CD4-positive, alpha-beta memory T cell (primary cell): ENCODE results near the gene MYF5. TPM values are rescaled to one million over a fixed set of nuclear protein-coding genes. Genes with fewer than 3 reads are reported as not detected.

ENCODE experiments used
- CTCF ChIA-PET: fragments of 350-600 bp; sonication (Branson Sonifier 250); formaldehyde crosslinking; loops from one replicate; lab custom pipeline; 2021; ENCODE audit warnings: inconsistent platforms; ENCODE audit not compliant: partially characterized antibody; lab: Charles Lee
- POLR2A ChIA-PET: fragments of 350-600 bp; sonication (Branson Sonifier 250); formaldehyde crosslinking; loops from one replicate; lab custom pipeline; 2021; ENCODE audit not compliant: partially characterized antibody; lab: Charles Lee
- DNase-seq, 5 donors: peaks; one replicate each; pipeline versions ENCODE4 v3.0.0 to v3.0.0-alpha.2; 2020 to 2022; ENCODE audit warnings: mixed read lengths in 1 of 5
- H3K27ac ChIP-seq: one replicate; pipeline ENCODE4 v1.7.0; 2013; ENCODE audit warnings: low read depth, low read length
- H3K27me3 ChIP-seq: 2 replicates; pipeline ENCODE4 v1.7.0; 2013; ENCODE audit warnings: mild to moderate bottlenecking, low read length, moderate library complexity; ENCODE audit not compliant: insufficient read depth
- H3K36me3 ChIP-seq: 2 replicates; pipeline ENCODE4 v1.7.0; 2013; ENCODE audit warnings: mild to moderate bottlenecking, low read length, moderate library complexity; ENCODE audit not compliant: insufficient read depth
- H3K4me1 ChIP-seq: 2 replicates; pipeline ENCODE4 v1.7.0; 2013; ENCODE audit warnings: mild to moderate bottlenecking, low read length, moderate library complexity; ENCODE audit not compliant: insufficient read depth
- H3K4me3 ChIP-seq, 2 donors: one replicate each; pipeline ENCODE4 v1.7.0; 2013; ENCODE audit warnings: low read length in 2 of 2, mild to moderate bottlenecking in 1 of 2
- H3K9me3 ChIP-seq, 2 donors: one replicate each; pipeline ENCODE4 v1.7.0; 2013; ENCODE audit warnings: low read length in 2 of 2, control low read depth in 1 of 2; ENCODE audit not compliant: control insufficient read depth in 1 of 2
- H3K27ac Mint-ChIP-seq, 7 donors: one replicate each; pipeline ENCODE4 v1.8.0; 2020 to 2021; ENCODE audit warnings: mixed read lengths in 7 of 7, mild to moderate bottlenecking in 6 of 7, inconsistent platforms in 3 of 7, moderate library complexity in 3 of 7
- H3K27me3 Mint-ChIP-seq, 2 donors: one replicate each; pipeline ENCODE4 v1.8.0; 2020 to 2021; ENCODE audit warnings: mixed read lengths in 2 of 2
- H3K36me3 Mint-ChIP-seq, 2 donors: one replicate each; pipeline ENCODE4 v1.8.0; 2020 to 2021; ENCODE audit warnings: mixed read lengths in 2 of 2, inconsistent platforms in 1 of 2, mild to moderate bottlenecking in 1 of 2
- H3K4me1 Mint-ChIP-seq, 4 donors: one replicate each; pipeline ENCODE4 v1.8.0; 2020 to 2021; ENCODE audit warnings: mixed read lengths in 4 of 4, mild to moderate bottlenecking in 1 of 4
- H3K4me3 Mint-ChIP-seq, 8 donors: one replicate each; pipeline ENCODE4 v1.8.0; 2020 to 2021; ENCODE audit warnings: mixed read lengths in 8 of 8, mild to moderate bottlenecking in 7 of 8, moderate library complexity in 6 of 8, inconsistent platforms in 3 of 8
- H3K9me3 Mint-ChIP-seq, 8 donors: one replicate each; pipeline ENCODE4 v1.8.0; 2020 to 2021; ENCODE audit warnings: mixed read lengths in 8 of 8, mild to moderate bottlenecking in 5 of 8, inconsistent platforms in 3 of 8, moderate library complexity in 1 of 8
- intact Hi-C: fragments of 100-400 bp; cut with micrococcal nuclease; formaldehyde crosslinking; loops from one replicate; pipeline ENCODE4 v1.15.1; 2023
- polyA plus RNA-seq, 2 donors: library from polyadenylated mRNA; unstranded; fragments of 300-500 nt; fragmentation: Illumina TruSeq; gene quantifications; one replicate each; pipeline ENCODE4 v1.2.3, GENCODE V29; 2021
- total RNA-seq, 2 experiments: library from RNA; stranded (reverse); gene quantifications; one replicate each; pipeline ENCODE4 v1.2.3, GENCODE V29; 2021

Gene MYF5
- total and polyA plus RNA-seq, 4 experiments from 2014 or later = not detected

- H3K27ac ChIP-seq = no peak overlapping the region
- POLR2A ChIA-PET = no interaction called here
- H3K4me3 ChIP-seq = no peak overlapping the region
- peaks cover 0 to 7% (median 2%) of the 10 kb centered on the region in 8 donors for H3K9me3 Mint-ChIP-seq
- H3K27ac Mint-ChIP-seq = no peak overlapping the region
- no peaks in the 10 kb centered on the region for H3K9me3 ChIP-seq
- intact Hi-C loops = no loop called here
- no peaks in the 10 kb centered on the region for H3K4me1 Mint-ChIP-seq
- H3K36me3 ChIP-seq = no peaks in the 10 kb centered on the region
- H3K27me3 Mint-ChIP-seq = no peaks in the 10 kb centered on the region
- H3K36me3 Mint-ChIP-seq = no peaks in the 10 kb centered on the region
- H3K4me1 ChIP-seq = no peaks in the 10 kb centered on the region
- CTCF ChIA-PET = no interaction called here
- H3K27me3 ChIP-seq = no peaks in the 10 kb centered on the region
- DNase-seq = no peak
- no peak overlapping the region for H3K4me3 Mint-ChIP-seq
These were observed 34.9 kb upstream of the MYF5 start for GRCh38 chr12:80681786-80682185.

- POLR2A ChIA-PET = no interaction called here
- no peaks in the 10 kb centered on the region for H3K4me1 Mint-ChIP-seq
- intact Hi-C loops = no loop called here
- Histone ChIP-seq H3K27ac (no peak overlapping the region), H3K4me1 (no peaks in the 10 kb centered on the region), H3K9me3 (no peaks in the 10 kb centered on the region), H3K4me3 (no peak overlapping the region), H3K36me3 (no peaks in the 10 kb centered on the region), H3K27me3 (no peaks in the 10 kb centered on the region)
- H3K9me3 Mint-ChIP-seq = peaks cover 0 to 7% (median 2%) of the 10 kb centered on the region in 8 donors
- H3K27me3 Mint-ChIP-seq = no peaks in the 10 kb centered on the region
- H3K27ac Mint-ChIP-seq = no peak overlapping the region
- H3K36me3 Mint-ChIP-seq = no peaks in the 10 kb centered on the region
- no peak for DNase-seq
- CTCF ChIA-PET = no interaction called here
- H3K4me3 Mint-ChIP-seq = no peak overlapping the region
These were observed 32.6 kb upstream of the MYF5 start for GRCh38 chr12:80684077-80684495.

DNA sequence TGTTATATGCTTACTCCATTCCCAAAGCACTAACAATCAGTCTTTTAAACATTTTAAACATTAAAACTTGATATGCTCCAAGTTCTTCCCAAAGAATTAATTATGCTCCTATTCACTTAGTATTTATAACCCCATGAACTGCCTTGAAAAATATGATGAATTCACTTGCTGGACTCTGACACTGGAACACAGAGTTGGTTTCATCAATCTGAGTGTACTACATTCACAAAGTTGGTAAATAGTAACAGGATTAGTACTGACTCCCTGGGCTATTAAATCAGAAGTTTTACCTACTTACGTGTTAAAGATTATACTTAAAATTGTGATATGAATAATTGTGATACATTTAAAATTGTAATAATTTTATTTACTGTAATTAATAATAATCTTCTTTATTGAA, 26.6 kb upstream of the MYF5 start:
- Mint-ChIP-seq H3K4me3 (no peak overlapping the region), H3K9me3 (peaks cover 0 to 7% (median under 1%) of the 10 kb centered on the region in 8 donors), H3K27me3 (no peaks in the 10 kb centered on the region), H3K4me1 (no peaks in the 10 kb centered on the region), H3K36me3 (no peaks in the 10 kb centered on the region), H3K27ac (no peak overlapping the region)
- ChIA-PET CTCF (no interaction called here), POLR2A (no interaction called here)
- DNase-seq = no peak
- intact Hi-C loops = no loop called here
- H3K4me1 ChIP-seq = no peaks in the 10 kb centered on the region
- no peak overlapping the region for H3K4me3 ChIP-seq
- no peak overlapping the region for H3K27ac ChIP-seq
- H3K9me3 ChIP-seq = no peaks in the 10 kb centered on the region
- H3K36me3 ChIP-seq = no peaks in the 10 kb centered on the region
- H3K27me3 ChIP-seq = no peaks in the 10 kb centered on the region

DNA sequence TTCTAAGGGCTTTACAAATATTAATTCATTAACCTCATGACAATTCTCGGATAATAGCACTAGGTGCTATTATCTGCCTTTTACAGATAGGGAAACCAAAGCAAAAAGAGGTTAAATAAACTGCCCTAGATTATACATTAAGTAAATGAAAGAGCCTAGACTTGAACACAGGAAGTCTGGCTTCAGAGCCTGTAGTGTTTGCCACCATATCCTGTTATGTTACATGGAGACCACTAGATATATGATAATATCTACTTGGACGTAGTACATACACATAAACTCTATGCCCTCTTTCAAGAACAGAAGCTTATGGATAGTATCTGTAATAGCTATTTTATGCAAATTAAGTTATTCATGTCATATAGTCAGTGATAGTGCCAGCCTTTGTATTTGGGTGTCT, 26.2 kb upstream of the MYF5 start:
- Mint-ChIP-seq H3K4me3 (no peak overlapping the region), H3K9me3 (peaks cover 0 to 7% (median under 1%) of the 10 kb centered on the region in 8 donors), H3K36me3 (no peaks in the 10 kb centered on the region), H3K27ac (no peak overlapping the region), H3K27me3 (no peaks in the 10 kb centered on the region), H3K4me1 (no peaks in the 10 kb centered on the region)
- no peaks in the 10 kb centered on the region for H3K27me3 ChIP-seq
- ChIA-PET CTCF (no interaction called here), POLR2A (no interaction called here)
- no peak overlapping the region for H3K4me3 ChIP-seq
- no peaks in the 10 kb centered on the region for H3K4me1 ChIP-seq
- no peaks in the 10 kb centered on the region for H3K36me3 ChIP-seq
- no peak overlapping the region for H3K27ac ChIP-seq
- H3K9me3 ChIP-seq = no peaks in the 10 kb centered on the region
- DNase-seq = no peak
- intact Hi-C loops = no loop called here

DNA sequence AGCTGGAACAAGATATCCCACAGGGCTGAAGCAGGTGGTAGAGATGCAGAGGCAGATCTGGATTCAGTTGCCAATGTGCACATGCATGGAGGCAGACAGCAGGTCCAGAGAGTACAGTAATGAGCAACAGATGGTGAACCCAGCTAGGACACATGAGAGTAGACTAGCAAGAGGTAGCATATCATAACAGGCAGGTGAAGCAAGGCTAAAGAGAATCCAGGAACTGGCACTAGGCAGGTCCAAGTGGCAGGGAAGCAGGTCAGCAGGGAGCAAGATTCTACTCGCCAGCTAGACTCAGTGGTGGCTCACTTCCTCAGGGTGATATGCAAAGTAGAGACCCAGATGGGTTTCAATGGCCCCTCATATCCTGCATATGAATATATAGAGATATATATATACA, 24.6 kb upstream of the MYF5 start:
- Histone ChIP-seq H3K9me3 (no peaks in the 10 kb centered on the region), H3K4me1 (no peaks in the 10 kb centered on the region), H3K27ac (no peak overlapping the region), H3K4me3 (no peak overlapping the region), H3K27me3 (no peaks in the 10 kb centered on the region), H3K36me3 (no peaks in the 10 kb centered on the region)
- Mint-ChIP-seq H3K4me3 (no peak overlapping the region), H3K27ac (no peak overlapping the region), H3K4me1 (no peaks in the 10 kb centered on the region), H3K36me3 (no peaks in the 10 kb centered on the region), H3K9me3 (peaks cover 0 to 5% (median 0%) of the 10 kb centered on the region in 8 donors), H3K27me3 (no peaks in the 10 kb centered on the region)
- ChIA-PET POLR2A (no interaction called here), CTCF (no interaction called here)
- no peak for DNase-seq
- intact Hi-C loops = no loop called here

DNA sequence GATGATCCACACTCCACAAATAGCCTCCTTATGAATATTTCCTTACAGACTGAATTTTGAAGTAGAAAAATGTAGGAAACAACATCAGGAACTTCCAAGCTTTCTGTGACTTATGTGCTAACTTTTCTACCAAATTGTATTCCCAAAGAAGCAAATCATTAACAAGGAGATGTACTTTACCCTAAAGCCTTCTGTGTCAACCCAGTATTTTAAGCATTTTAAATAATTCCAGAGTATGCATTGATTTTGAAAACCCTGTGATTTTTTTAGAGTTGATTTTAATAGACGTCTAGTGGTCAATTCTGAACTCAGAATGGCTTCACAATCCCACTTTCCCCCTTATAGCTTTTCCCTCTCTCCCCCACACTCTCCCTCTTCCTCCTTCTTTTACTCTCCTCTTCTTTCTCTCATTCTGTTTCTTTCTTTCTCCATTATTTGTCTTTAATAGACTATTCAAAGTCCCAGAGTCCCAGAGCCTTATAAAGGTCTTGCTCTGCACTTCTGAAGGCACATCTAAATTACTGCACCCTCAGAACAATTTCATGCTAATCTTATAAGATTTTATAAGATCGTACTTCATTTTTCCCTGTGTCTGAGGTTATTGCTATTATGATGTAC, 19.3 kb upstream of the MYF5 start:
- Mint-ChIP-seq H3K27me3 (no peaks in the 10 kb centered on the region), H3K4me3 (no peak overlapping the region), H3K27ac (no peak overlapping the region), H3K4me1 (no peaks in the 10 kb centered on the region), H3K36me3 (no peaks in the 10 kb centered on the region), H3K9me3 (peaks cover 0 to 5% (median 0%) of the 10 kb centered on the region in 8 donors)
- no peaks in the 10 kb centered on the region for H3K9me3 ChIP-seq
- no peaks in the 10 kb centered on the region for H3K27me3 ChIP-seq
- no peaks in the 10 kb centered on the region for H3K36me3 ChIP-seq
- CTCF ChIA-PET = no interaction called here
- H3K4me3 ChIP-seq = no peak overlapping the region
- no peaks in the 10 kb centered on the region for H3K4me1 ChIP-seq
- no peak for DNase-seq
- intact Hi-C loops = no loop called here
- POLR2A ChIA-PET = no interaction called here
- no peak overlapping the region for H3K27ac ChIP-seq

DNA sequence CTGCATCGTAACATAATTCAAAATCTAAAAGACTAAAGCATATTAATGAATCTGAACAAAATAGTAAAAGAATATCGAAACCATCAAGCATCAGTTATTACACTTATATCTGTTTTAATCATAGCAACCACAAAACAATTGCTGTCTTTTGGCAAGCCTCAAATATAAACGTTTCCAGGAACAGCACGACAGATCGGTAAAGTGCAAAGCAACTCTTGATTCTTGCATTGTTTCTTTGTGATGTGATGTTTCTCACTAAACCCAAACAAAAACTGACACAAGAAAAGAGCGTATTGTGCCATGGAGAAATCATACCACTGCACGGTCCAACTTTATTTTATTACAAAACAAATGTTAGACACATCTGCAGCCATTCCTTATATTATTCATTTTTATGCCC, 18.5 kb upstream of the MYF5 start:
- Histone ChIP-seq H3K4me1 (no peaks in the 10 kb centered on the region), H3K36me3 (no peaks in the 10 kb centered on the region), H3K27me3 (no peaks in the 10 kb centered on the region), H3K27ac (no peak overlapping the region), H3K9me3 (no peaks in the 10 kb centered on the region), H3K4me3 (no peak overlapping the region)
- no peaks in the 10 kb centered on the region for H3K4me1 Mint-ChIP-seq
- H3K4me3 Mint-ChIP-seq = no peak overlapping the region
- peaks cover 0 to 3% (median 0%) of the 10 kb centered on the region in 8 donors for H3K9me3 Mint-ChIP-seq
- DNase-seq = no peak
- intact Hi-C loops = no loop called here
- no peaks in the 10 kb centered on the region for H3K27me3 Mint-ChIP-seq
- POLR2A ChIA-PET = no interaction called here
- no peaks in the 10 kb centered on the region for H3K36me3 Mint-ChIP-seq
- H3K27ac Mint-ChIP-seq = no peak overlapping the region
- CTCF ChIA-PET = no interaction called here
